GM23248 (cell line): ENCODE results near the gene CNP. TPM values are rescaled to one million over a fixed set of nuclear protein-coding genes. Genes with fewer than 3 reads are reported as not detected.

Experiments used
- DNase-seq: peaks from one replicate; pipeline ENCODE4 v3.0.0-alpha.2; 2015
- H2AFZ ChIP-seq: fragments of 200-600 bp; sonication (generic); 2 replicates; pipeline ENCODE4 v1.6.1; 2016; ENCODE audit warnings: antibody characterized with exemption
- H3F3A ChIP-seq: fragments of 200-600 bp; sonication (generic); 2 replicates; pipeline ENCODE4 v1.6.1; 2016; ENCODE audit warnings: mild to moderate bottlenecking, antibody characterized with exemption, mixed run types; ENCODE audit not compliant: insufficient read depth
- H3K27ac ChIP-seq: fragments of 200-600 bp; sonication (generic); 2 replicates; pipeline ENCODE4 v1.5.1; 2016; ENCODE audit warnings: mild to moderate bottlenecking
- H3K27me3 ChIP-seq: fragments of 200-600 bp; sonication (generic); replicated peaks from 2 replicates; pipeline ENCODE4 v1.6.1; 2016; ENCODE audit warnings: mild to moderate bottlenecking; ENCODE audit not compliant: insufficient read depth
- H3K36me3 ChIP-seq: fragments of 200-600 bp; sonication (generic); 2 replicates; pipeline ENCODE4 v1.6.1; 2016; ENCODE audit warnings: low read depth, mild to moderate bottlenecking
- H3K4me1 ChIP-seq: fragments of 200-600 bp; sonication (generic); 2 replicates; pipeline ENCODE4 v1.6.1; 2016; ENCODE audit warnings: mild to moderate bottlenecking; ENCODE audit not compliant: insufficient read depth
- H3K4me2 ChIP-seq: fragments of 200-600 bp; sonication (generic); one replicate; pipeline ENCODE4 v1.6.1; 2016; ENCODE audit warnings: mild to moderate bottlenecking; ENCODE audit not compliant: unreplicated experiment
- H3K4me3 ChIP-seq: fragments of 200-600 bp; sonication (generic); 2 replicates; pipeline ENCODE4 v1.5.1; 2016; ENCODE audit warnings: mild to moderate bottlenecking
- H3K79me2 ChIP-seq: fragments of 200-600 bp; sonication (generic); 2 replicates; pipeline ENCODE4 v1.6.1; 2016; ENCODE audit warnings: mild to moderate bottlenecking; ENCODE audit not compliant: insufficient read depth
- H3K9ac ChIP-seq: fragments of 200-600 bp; sonication (generic); 2 replicates; pipeline ENCODE4 v1.6.1; 2016; ENCODE audit warnings: mild to moderate bottlenecking
- H3K9me2 ChIP-seq: fragments of 200-600 bp; sonication (generic); 2 replicates; pipeline ENCODE4 v1.6.1; 2016; ENCODE audit warnings: mixed run types, mild to moderate bottlenecking, moderate library complexity; ENCODE audit not compliant: insufficient read depth
- H3K9me3 ChIP-seq: fragments of 200-600 bp; sonication (generic); one replicate; pipeline ENCODE4 v1.6.1; 2017; ENCODE audit warnings: low read depth
- H4K20me1 ChIP-seq: fragments of 200-600 bp; sonication (generic); 2 replicates; pipeline ENCODE4 v1.6.0; 2016; ENCODE audit not compliant: insufficient read depth
- EZH2 ChIP-seq: fragments of 200-600 bp; sonication (generic); IDR thresholded peaks from 2 replicates; pipeline ENCODE4 v1.6.1; 2018; ENCODE audit warnings: antibody characterized with exemption, mild to moderate bottlenecking; ENCODE audit not compliant: insufficient read depth, poor library complexity, severe bottlenecking
- EZH2phosphoT487 ChIP-seq: fragments of 200-600 bp; sonication (generic); IDR thresholded peaks from 2 replicates; pipeline ENCODE4 v1.6.1; 2018; ENCODE audit warnings: antibody characterized with exemption, moderate library complexity, mild to moderate bottlenecking, low read depth; ENCODE audit not compliant: insufficient read depth
- WGBS, 2 experiments: methylation state at CpG; one replicate each; pipeline ENCODE4 v1.1.6; 2015 to 2017; ENCODE audit warnings: low lambda C conversion rate in 2 of 2, low coverage in 1 of 2; ENCODE audit errors: missing lambda C conversion rate in 2 of 2; 5-methylcytosine and 5-hydroxymethylcytosine counted together
- in situ Hi-C: fragments of 300-500 bp; cut with MboI; formaldehyde crosslinking; loops from 2 replicates; pipeline ENCODE4 v1.15.0; 2020
- polyA plus RNA-seq: library from polyadenylated mRNA; unstranded; fragments of >200 nt; fragmentation: Nextera tagmentation; extraction: Ambion mirVana; gene quantifications from 2 replicates; pipeline ENCODE4 v1.2.1, GENCODE V29; 2016
- total RNA-seq: library from RNA; depleted of rRNA; stranded (reverse); fragments of >200 nt; shearing (Covaris generic); gene quantifications from 2 replicates; pipeline ENCODE4 v1.2.3, GENCODE V29; 2014

The CNP gene
- total and polyA plus RNA-seq, 2 experiments from 2014 or later: 58.3 to 103 TPM

- Histone ChIP-seq H3K4me2 (no peak overlapping the region), H4K20me1 (no peaks in the 10 kb centered on the region), H3K4me1 (peaks cover 11% of the 10 kb centered on the region), H3K4me3 (no peak overlapping the region), H3K27me3 (no peaks in the 10 kb centered on the region), H3K36me3 (no peaks in the 10 kb centered on the region), H2AFZ (no peak overlapping the region), H3K27ac (no peak overlapping the region), H3K9ac (no peak overlapping the region), H3K79me2 (no peaks in the 10 kb centered on the region), H3K9me2 (no peaks in the 10 kb centered on the region), H3K9me3 (no peaks in the 10 kb centered on the region), H3F3A (peaks cover 9% of the 10 kb centered on the region)
- 11 to 14% methylated on average over 2 of the region's 2 CpGs for WGBS, 2 experiments
- DNase-seq: no peak
- in situ Hi-C loops: no loop called here
- TF ChIP-seq EZH2 (no peak), EZH2phosphoT487 (no peak)
Observed at GRCh38 chr17:41932816-41933389, 33.7 kb upstream of the CNP start.

DNA sequence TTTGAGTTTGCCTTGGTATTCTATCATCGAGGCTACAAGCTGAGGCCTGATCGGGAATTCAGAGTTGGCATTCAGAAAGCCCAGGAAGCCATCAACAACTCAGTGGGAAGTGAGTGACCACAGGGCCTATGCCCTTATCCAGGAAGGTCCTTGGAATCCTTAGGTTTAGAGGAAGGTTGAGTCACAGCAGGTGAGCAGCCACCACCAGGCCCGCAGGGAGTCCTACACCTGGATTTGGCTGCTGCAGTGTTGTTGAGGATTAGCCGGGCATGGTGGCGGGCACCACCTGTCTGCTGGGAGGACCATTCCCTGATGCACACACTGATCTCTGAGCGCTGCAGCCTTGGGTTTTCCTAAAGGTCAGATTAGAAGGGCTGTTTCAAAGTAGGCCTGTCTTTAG, 31.0 kb upstream of the CNP start:
- Histone ChIP-seq H3K9ac (no peak overlapping the region), H3K27me3 (no peaks in the 10 kb centered on the region), H3K4me3 (no peak overlapping the region), H3K27ac (no peak overlapping the region), H2AFZ (no peak overlapping the region), H3F3A (no peaks in the 10 kb centered on the region), H4K20me1 (no peaks in the 10 kb centered on the region), H3K36me3 (no peaks in the 10 kb centered on the region), H3K9me3 (no peaks in the 10 kb centered on the region), H3K4me1 (no peaks in the 10 kb centered on the region), H3K4me2 (no peak overlapping the region), H3K79me2 (no peaks in the 10 kb centered on the region), H3K9me2 (no peaks in the 10 kb centered on the region)
- TF ChIP-seq EZH2phosphoT487 (no peak), EZH2 (no peak)
- in situ Hi-C loops: no loop called here
- no peak for DNase-seq
- 86 to 92% methylated on average over 6 of the region's 6 CpGs for WGBS, 2 experiments

- Histone ChIP-seq H3K4me3 (no peak overlapping the region), H2AFZ (no peak overlapping the region), H3K79me2 (no peaks in the 10 kb centered on the region), H4K20me1 (no peaks in the 10 kb centered on the region), H3K4me1 (no peaks in the 10 kb centered on the region), H3K36me3 (no peaks in the 10 kb centered on the region), H3K27ac (no peak overlapping the region), H3K9me2 (no peaks in the 10 kb centered on the region), H3F3A (no peaks in the 10 kb centered on the region), H3K4me2 (no peak overlapping the region), H3K27me3 (no peaks in the 10 kb centered on the region), H3K9me3 (no peaks in the 10 kb centered on the region), H3K9ac (no peak overlapping the region)
- no peak for DNase-seq
- no peak for TF ChIP-seq EZH2
- no peak for TF ChIP-seq EZH2phosphoT487
- in situ Hi-C loops: no loop called here
- WGBS, 2 experiments: 85 to 88% methylated on average over 18 to 19 of the region's 19 CpGs
Observed at GRCh38 chr17:41937970-41938954, 28.3 kb upstream of the CNP start.

GRCh38 chr17:41939044-41939692, 27.4 kb upstream of the CNP start:
- Histone ChIP-seq H3K36me3 (no peaks in the 10 kb centered on the region), H3K4me3 (no peak overlapping the region), H3K4me2 (no peak overlapping the region), H3K79me2 (no peaks in the 10 kb centered on the region), H3F3A (no peaks in the 10 kb centered on the region), H3K27ac (no peak overlapping the region), H4K20me1 (no peaks in the 10 kb centered on the region), H3K27me3 (no peaks in the 10 kb centered on the region), H3K9ac (no peak overlapping the region), H3K9me3 (no peaks in the 10 kb centered on the region), H2AFZ (no peak overlapping the region), H3K9me2 (no peaks in the 10 kb centered on the region), H3K4me1 (no peaks in the 10 kb centered on the region)
- 58 to 66% methylated on average over 4 of the region's 4 CpGs for WGBS, 2 experiments
- TF ChIP-seq EZH2phosphoT487 (no peak), EZH2 (no peak)
- in situ Hi-C loops: no loop called here
- DNase-seq: no peak
